IPS-18c (cell line): ENCODE measurements around the gene CDK5.
"Not testable (repeated sequence)": the region's sequence is repeated elsewhere in the genome, so short reads cannot be mapped to it uniquely, and the experiment has no call there.

Source experiments
- H3K4me3 ChIP-seq: 2 replicates; pipeline ENCODE4 v1.7.0; 2013; ENCODE audit warnings: low read depth, mild to moderate bottlenecking, low read length, moderate library complexity; ENCODE audit not compliant: insufficient read depth
- H3K9me3 ChIP-seq: one replicate; pipeline ENCODE4 v1.6.1; 2013; ENCODE audit warnings: mild to moderate bottlenecking, low read length, moderate library complexity; ENCODE audit not compliant: control insufficient read depth, insufficient read depth

Gene CDK5

GRCh38 chr7:151047976-151048815 lies 9.5 kb downstream of the CDK5 start, which contains the start of gene ASIC3:
Gene ASIC3, plus strand, starts transcription at chr7:151048531. Its CDS starts 355 bp downstream, at chr7:151048886.
- no peaks in the 10 kb centered on the region for H3K9me3 ChIP-seq
- no peak within 1 kb of the TSS for H3K4me3 ChIP-seq

GRCh38 chr7:151046603-151047573 lies 10.8 kb downstream of the CDK5 start:
- Histone ChIP-seq H3K4me3 (no peak overlapping the region), H3K9me3 (no peaks in the 10 kb centered on the region)

GRCh38 chr7:151045967-151046366 lies 11.7 kb downstream of the CDK5 start:
- Histone ChIP-seq H3K4me3 (no peak overlapping the region), H3K9me3 (no peaks in the 10 kb centered on the region)

- H3K9me3 ChIP-seq, result no peaks in the 10 kb centered on the region
- H3K4me3 ChIP-seq, result no peak overlapping the region
Observed at GRCh38 chr7:151045262-151045661, 12.4 kb downstream of the CDK5 start.

- H3K9me3 ChIP-seq, result no peaks in the 10 kb centered on the region
Observed at GRCh38 chr7:151043959-151044358, 13.7 kb downstream of the CDK5 start.

GRCh38 chr7:151043449-151043848 lies 14.2 kb downstream of the CDK5 start:
- H3K4me3 ChIP-seq, H3K9me3 ChIP-seq: not testable (repeated sequence)

More at GRCh38 chr7:151043959-151044358, 13.7 kb downstream of the CDK5 start:
- no peak overlapping the region for H3K4me3 ChIP-seq

- no peak overlapping the region for H3K4me3 ChIP-seq
- no peaks in the 10 kb centered on the region for H3K9me3 ChIP-seq
Observed at GRCh38 chr7:151040616-151041375, 16.9 kb downstream of the CDK5 start.

- Histone ChIP-seq H3K4me3 (no peak overlapping the region), H3K9me3 (no peaks in the 10 kb centered on the region)
Observed at GRCh38 chr7:151039850-151040548, 17.7 kb downstream of the CDK5 start.

GRCh38 chr7:151038951-151039849 lies 18.5 kb downstream of the CDK5 start:
- Histone ChIP-seq H3K4me3 (no peak overlapping the region), H3K9me3 (no peaks in the 10 kb centered on the region)

- H3K4me3 ChIP-seq, result no peak overlapping the region
- no peaks in the 10 kb centered on the region for H3K9me3 ChIP-seq
Observed at GRCh38 chr7:151035902-151036301, 21.8 kb downstream of the CDK5 start.

GRCh38 chr7:151035026-151035717 lies 22.5 kb downstream of the CDK5 start:
- H3K9me3 ChIP-seq, result no peaks in the 10 kb centered on the region
- no peak overlapping the region for H3K4me3 ChIP-seq

GRCh38 chr7:151034312-151035025 lies 23.2 kb downstream of the CDK5 start:
- Histone ChIP-seq H3K4me3 (no peak overlapping the region), H3K9me3 (no peaks in the 10 kb centered on the region)

- H3K4me3 ChIP-seq, result no peak overlapping the region
- H3K9me3 ChIP-seq, result no peaks in the 10 kb centered on the region
Observed at GRCh38 chr7:151033864-151034249, 23.8 kb downstream of the CDK5 start.

- no peaks in the 10 kb centered on the region for H3K9me3 ChIP-seq
- H3K4me3 ChIP-seq, result no peak overlapping the region
Observed at GRCh38 chr7:151032936-151033863, 24.5 kb downstream of the CDK5 start.
